ENCODE data around the gene SPP1.

Gene SPP1

DNA sequence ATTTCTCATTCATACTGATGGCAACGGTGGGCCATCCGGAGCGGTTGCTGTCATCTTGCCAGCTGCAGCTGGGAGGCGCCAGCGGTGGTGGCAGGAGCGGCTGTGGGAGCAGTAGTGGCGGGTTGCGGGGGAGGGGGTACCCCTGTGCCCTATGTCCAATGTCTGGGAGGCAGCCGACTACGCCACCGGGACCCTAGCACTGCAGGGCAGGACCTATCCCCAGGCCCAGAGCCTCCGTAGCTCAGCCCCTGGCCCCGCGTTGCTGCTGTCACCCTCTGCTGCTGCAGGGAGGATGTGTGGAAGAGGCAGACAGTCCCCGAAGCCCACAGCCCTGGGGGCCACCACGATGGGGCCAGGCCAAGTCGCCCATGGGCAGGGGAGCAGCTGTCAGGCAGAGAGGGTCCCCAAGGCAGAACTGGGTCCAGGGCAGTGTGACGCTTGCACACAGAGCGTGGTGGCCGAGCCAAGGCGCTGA, 10.0 kb upstream of the SPP1 start:
- POLR2A ChIA-PET, result no interaction called here
- Histone ChIP-seq H3K9me3 (ENCODE audit: control insufficient read depth, insufficient read depth, low read depth, low read length) (no peaks in the 10 kb centered on the region), H3K36me3 (ENCODE audit: control insufficient read depth in 2 of 2, insufficient read depth in 1 of 2, low read length in 2 of 2) (no peaks in the 10 kb centered on the region), H3K4me3 (ENCODE audit: low read depth, low read length) (no peak overlapping the region), H3K27ac (ENCODE audit: extremely low read depth, low read depth, low read length) (no peak overlapping the region), H3K4me1 (ENCODE audit: control insufficient read depth, insufficient read depth, low read length) (no peaks in the 10 kb centered on the region; the same call in 1 of the 2 replicates)
- TF ChIP-seq ZBTB11 (tag by site-specific recombination; conservative IDR thresholded peaks at IDR 0.05; ENCODE audit: low read depth) (no peak), ZNF280D (tag by site-specific recombination; IDR thresholded peaks at IDR 0.05) (no peak), GLIS1 (tag by site-specific recombination; IDR thresholded peaks at IDR 0.05) (no peak), ZNF48 (tag by site-specific recombination; IDR thresholded peaks at IDR 0.05) (no peak), GLI4 (tag by site-specific recombination; IDR thresholded peaks at IDR 0.05) (no peak), KLF7 (tag by site-specific recombination; IDR thresholded peaks at IDR 0.05; ENCODE audit: borderline replicate concordance) (no peak), KLF16 (tag by site-specific recombination; IDR thresholded peaks at IDR 0.05) (no peak), ZNF571 (tag by site-specific recombination; IDR thresholded peaks at IDR 0.05) (no peak), ZNF843 (tag by site-specific recombination; IDR thresholded peaks at IDR 0.05) (no peak), PATZ1 (tag by site-specific recombination; IDR thresholded peaks at IDR 0.05) (no peak), ZNF157 (tag by site-specific recombination; IDR thresholded peaks at IDR 0.05) (no peak), ZNF366 (tag by site-specific recombination; conservative IDR thresholded peaks at IDR 0.05) (no peak), ATF2 (tag by site-specific recombination; IDR thresholded peaks at IDR 0.05; ENCODE audit: low read depth) (no peak), REPIN1 (tag by site-specific recombination; IDR thresholded peaks at IDR 0.05; ENCODE audit: low read depth) (no peak)
- TF ChIP-seq, protein P1, sequence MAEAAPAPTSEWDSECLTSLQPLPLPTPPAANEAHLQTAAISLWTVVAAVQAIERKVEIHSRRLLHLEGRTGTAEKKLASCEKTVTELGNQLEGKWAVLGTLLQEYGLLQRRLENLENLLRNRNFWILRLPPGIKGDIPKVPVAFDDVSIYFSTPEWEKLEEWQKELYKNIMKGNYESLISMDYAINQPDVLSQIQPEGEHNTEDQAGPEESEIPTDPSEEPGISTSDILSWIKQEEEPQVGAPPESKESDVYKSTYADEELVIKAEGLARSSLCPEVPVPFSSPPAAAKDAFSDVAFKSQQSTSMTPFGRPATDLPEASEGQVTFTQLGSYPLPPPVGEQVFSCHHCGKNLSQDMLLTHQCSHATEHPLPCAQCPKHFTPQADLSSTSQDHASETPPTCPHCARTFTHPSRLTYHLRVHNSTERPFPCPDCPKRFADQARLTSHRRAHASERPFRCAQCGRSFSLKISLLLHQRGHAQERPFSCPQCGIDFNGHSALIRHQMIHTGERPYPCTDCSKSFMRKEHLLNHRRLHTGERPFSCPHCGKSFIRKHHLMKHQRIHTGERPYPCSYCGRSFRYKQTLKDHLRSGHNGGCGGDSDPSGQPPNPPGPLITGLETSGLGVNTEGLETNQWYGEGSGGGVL (tag by site-specific recombination; IDR thresholded peaks at IDR 0.05), result no peak
- CTCF ChIA-PET, result no interaction called here
